SW 1271 (cell line): Measurements from ENCODE around the gene NRK.
"Not testable (repeated sequence)": the region's sequence is repeated elsewhere in the genome, so short reads cannot be mapped to it uniquely, and the experiment has no call there.

ENCODE experiments used
- DNase-seq, 2 experiments: peaks; one replicate each; lab custom pipeline; 2025; lab: John Stamatoyannopoulos, UW

Gene NRK, protein sequence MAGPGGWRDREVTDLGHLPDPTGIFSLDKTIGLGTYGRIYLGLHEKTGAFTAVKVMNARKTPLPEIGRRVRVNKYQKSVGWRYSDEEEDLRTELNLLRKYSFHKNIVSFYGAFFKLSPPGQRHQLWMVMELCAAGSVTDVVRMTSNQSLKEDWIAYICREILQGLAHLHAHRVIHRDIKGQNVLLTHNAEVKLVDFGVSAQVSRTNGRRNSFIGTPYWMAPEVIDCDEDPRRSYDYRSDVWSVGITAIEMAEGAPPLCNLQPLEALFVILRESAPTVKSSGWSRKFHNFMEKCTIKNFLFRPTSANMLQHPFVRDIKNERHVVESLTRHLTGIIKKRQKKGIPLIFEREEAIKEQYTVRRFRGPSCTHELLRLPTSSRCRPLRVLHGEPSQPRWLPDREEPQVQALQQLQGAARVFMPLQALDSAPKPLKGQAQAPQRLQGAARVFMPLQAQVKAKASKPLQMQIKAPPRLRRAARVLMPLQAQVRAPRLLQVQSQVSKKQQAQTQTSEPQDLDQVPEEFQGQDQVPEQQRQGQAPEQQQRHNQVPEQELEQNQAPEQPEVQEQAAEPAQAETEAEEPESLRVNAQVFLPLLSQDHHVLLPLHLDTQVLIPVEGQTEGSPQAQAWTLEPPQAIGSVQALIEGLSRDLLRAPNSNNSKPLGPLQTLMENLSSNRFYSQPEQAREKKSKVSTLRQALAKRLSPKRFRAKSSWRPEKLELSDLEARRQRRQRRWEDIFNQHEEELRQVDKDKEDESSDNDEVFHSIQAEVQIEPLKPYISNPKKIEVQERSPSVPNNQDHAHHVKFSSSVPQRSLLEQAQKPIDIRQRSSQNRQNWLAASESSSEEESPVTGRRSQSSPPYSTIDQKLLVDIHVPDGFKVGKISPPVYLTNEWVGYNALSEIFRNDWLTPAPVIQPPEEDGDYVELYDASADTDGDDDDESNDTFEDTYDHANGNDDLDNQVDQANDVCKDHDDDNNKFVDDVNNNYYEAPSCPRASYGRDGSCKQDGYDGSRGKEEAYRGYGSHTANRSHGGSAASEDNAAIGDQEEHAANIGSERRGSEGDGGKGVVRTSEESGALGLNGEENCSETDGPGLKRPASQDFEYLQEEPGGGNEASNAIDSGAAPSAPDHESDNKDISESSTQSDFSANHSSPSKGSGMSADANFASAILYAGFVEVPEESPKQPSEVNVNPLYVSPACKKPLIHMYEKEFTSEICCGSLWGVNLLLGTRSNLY (N-terminal part only)

GRCh38 chrX:105822138-105823091, at the start of gene NRK:
Gene NRK, plus strand, starts transcription at chrX:105822539. Its CDS starts 307 bp downstream, at chrX:105822846.
- no peak for DNase-seq

DNA sequence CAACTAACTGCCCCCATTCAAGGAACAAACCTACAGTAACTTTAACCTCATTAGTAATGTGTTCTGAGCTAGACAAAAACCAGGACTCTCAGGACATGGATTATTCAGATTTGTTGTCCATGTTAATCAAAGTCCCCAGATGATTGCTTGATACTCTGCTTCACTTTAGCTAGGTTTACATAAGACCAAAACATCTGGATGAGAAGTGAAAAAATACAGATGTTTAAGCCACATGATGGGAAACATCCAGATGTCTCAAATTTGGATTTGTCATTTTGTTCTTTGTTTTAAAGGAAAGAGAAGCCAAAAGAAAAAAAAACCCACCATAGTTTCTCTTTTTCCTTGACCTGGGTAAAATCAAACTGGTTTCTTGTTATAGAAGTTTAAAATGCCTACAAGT, 48.5 kb upstream of the NRK start:
- DNase-seq, result no peak

- no peak for DNase-seq
Observed at GRCh38 chrX:105775679-105776078, 46.7 kb upstream of the NRK start.

- DNase-seq, result no peak
Observed at GRCh38 chrX:105781804-105782203, 40.5 kb upstream of the NRK start.

DNA sequence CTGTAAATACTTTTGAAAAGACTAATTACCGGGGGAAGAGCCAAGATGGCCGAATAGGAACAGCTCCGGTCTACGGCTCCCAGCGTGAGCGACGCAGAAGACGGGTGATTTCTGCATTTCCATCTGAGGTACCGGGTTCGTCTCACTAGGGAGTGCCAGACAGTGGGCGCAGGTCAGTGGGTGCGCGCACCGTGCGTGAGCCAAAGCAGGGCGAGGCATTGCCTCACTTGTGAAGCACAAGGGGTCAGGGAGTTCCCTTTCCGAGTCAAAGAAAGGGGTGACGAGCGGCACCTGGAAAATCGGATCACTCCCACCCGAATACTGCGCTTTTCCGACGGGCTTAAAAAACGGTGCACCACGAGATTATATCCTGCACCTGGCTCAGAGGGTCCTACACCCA, 25.5 kb upstream of the NRK start:
- DNase-seq, result not testable (repeated sequence)

- no peak for DNase-seq
Observed at GRCh38 chrX:105803891-105804290, 18.4 kb upstream of the NRK start.

DNA sequence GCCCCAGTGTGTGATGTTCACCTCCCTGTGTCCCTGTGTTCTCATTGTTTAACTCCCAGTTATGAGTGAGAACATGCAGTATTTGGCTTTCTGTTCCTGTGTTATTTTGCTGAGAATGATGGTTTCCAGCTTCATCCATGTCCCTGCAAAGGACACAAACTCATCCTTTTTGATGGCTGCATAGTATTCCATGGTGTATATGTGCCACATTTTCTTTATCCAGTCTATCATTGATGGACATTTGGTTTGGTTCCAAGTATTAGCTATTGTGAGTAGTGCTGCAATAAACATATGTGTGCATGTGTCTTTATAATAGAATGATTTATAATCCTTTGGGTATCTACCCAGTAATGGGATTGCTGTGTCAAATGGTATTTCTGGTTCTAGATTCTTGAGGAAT, 16.7 kb upstream of the NRK start:
- DNase-seq, result not testable (repeated sequence)

GRCh38 chrX:105816517-105816916, 5.8 kb upstream of the NRK start:
- DNase-seq, result no peak

DNA sequence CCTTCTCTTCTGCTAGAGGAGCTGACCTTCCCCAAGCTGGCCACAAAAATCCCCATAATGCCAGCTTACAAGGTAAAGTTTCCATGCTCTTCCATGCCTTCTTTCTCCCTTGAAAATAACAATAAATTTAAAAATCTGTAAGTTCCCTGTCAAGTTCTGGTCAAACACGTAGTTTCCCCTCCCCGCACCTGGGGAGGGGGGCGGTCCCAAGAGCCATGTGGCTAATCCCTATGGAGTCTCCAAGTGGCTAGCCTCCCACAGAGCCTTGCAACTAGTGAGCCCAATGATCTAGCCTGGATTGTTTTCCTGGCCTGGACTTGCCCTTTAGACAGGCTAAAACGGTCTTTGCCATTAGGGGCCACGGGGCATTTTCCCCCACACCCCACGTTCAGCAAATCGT, 2.1 kb upstream of the NRK start:
- no peak for DNase-seq

- DNase-seq, result no peak
Observed at GRCh38 chrX:105821471-105822121, 743 bp upstream of the NRK start.

DNA sequence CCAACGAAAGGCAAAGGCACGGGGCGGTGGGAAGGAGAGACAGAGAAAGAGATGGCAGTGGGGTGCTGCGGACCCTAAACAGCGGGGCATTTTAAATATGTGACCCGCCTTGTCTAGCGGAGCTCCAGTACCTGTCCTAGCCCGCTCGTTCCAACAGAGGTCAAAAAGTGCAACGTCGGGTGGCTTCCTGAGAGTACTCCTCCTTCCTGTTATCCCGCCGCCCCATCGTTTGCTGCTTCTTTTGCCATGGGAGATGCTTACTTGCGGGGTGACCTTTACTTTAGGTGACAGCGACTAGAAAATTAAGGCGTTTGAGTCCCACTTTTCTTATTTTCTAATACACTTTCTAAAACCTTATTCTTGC, 735 bp downstream of the NRK start:
- DNase-seq, result no peak

GRCh38 chrX:105829011-105829410, 6.7 kb downstream of the NRK start:
- DNase-seq, result no peak

GRCh38 chrX:105837232-105837631, 14.9 kb downstream of the NRK start:
- DNase-seq, result no peak

GRCh38 chrX:105845631-105846030, 23.3 kb downstream of the NRK start:
- no peak for DNase-seq

GRCh38 chrX:105850100-105850499, 27.8 kb downstream of the NRK start:
- not testable (repeated sequence) for DNase-seq

GRCh38 chrX:105865709-105866108, 43.4 kb downstream of the NRK start:
- no peak for DNase-seq

- DNase-seq, result no peak
Observed at GRCh38 chrX:105869701-105870100, 47.4 kb downstream of the NRK start.

- DNase-seq, result no peak
Observed at GRCh38 chrX:105870445-105870844, 48.1 kb downstream of the NRK start.

- DNase-seq, result no peak
Observed at GRCh38 chrX:105872941-105873340, 50.6 kb downstream of the NRK start.

GRCh38 chrX:105874790-105875189, 52.5 kb downstream of the NRK start:
- no peak for DNase-seq

GRCh38 chrX:105876658-105877057, 54.3 kb downstream of the NRK start:
- DNase-seq, result no peak
